Activated naive CD4-positive, alpha-beta T cell treated with anti-CD3 and anti-CD28 coated beads, Interleukin-2, amount 10 ng/mL, durations not matched to agents 7 days and 5 days (primary cell): Measurements from ENCODE around the gene NELL1.
A peak's percentile ranks its signal among the peaks of the same experiment; 100 is the strongest.

Experiments
- CTCF ChIA-PET: fragments of 350-600 bp; sonication (Branson Sonifier 250); formaldehyde crosslinking; loops from one replicate; lab custom pipeline; 2021; ENCODE audit warnings: antibody characterized with exemption; lab: Charles Lee
- DNase-seq: peaks from one replicate; pipeline ENCODE4 v3.0.0-alpha.2; 2020
- H3K27ac Mint-ChIP-seq: one replicate; pipeline ENCODE4 v1.8.0; 2021; ENCODE audit warnings: mild to moderate bottlenecking, moderate library complexity, mixed read lengths
- H3K27me3 Mint-ChIP-seq: one replicate; pipeline ENCODE4 v1.8.0; 2021; ENCODE audit warnings: mild to moderate bottlenecking, mixed read lengths
- H3K36me3 Mint-ChIP-seq: one replicate; pipeline ENCODE4 v1.8.0; 2021; ENCODE audit warnings: mixed read lengths
- H3K4me1 Mint-ChIP-seq: one replicate; pipeline ENCODE4 v1.8.0; 2021; ENCODE audit warnings: mixed read lengths
- H3K4me3 Mint-ChIP-seq: one replicate; pipeline ENCODE4 v1.8.0; 2021; ENCODE audit warnings: mild to moderate bottlenecking, moderate library complexity, mixed read lengths
- H3K9me3 Mint-ChIP-seq: one replicate; pipeline ENCODE4 v1.8.0; 2021; ENCODE audit warnings: mixed read lengths

Gene NELL1

DNA sequence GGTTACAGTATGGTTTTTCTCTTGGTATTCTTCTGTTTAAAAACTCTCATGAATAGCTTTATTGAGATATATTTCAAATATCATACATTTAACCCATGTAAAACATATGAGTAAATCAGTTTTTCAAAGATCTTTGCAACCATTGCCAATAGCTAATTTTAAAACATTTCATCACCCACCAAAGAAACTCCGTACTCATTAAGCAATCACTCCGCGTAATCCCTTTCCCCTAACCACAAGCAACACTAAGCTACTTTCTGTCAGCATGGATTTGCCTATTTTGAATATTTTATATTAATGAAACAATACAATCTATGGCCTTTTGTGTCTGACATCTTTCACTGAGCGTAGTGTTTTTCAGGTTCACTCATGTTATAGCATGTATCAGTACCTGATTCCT is 825.6 kb downstream of the NELL1 start:
- no peaks in the 10 kb centered on the region for H3K36me3 Mint-ChIP-seq
- no peaks in the 10 kb centered on the region for H3K4me1 Mint-ChIP-seq
- DNase-seq: no peak
- H3K4me3 Mint-ChIP-seq: no peak overlapping the region
- CTCF ChIA-PET: no interaction called here
- no peaks in the 10 kb centered on the region for H3K27me3 Mint-ChIP-seq
- peaks cover 1% of the 10 kb centered on the region for H3K9me3 Mint-ChIP-seq
- H3K27ac Mint-ChIP-seq: no peak overlapping the region

DNA sequence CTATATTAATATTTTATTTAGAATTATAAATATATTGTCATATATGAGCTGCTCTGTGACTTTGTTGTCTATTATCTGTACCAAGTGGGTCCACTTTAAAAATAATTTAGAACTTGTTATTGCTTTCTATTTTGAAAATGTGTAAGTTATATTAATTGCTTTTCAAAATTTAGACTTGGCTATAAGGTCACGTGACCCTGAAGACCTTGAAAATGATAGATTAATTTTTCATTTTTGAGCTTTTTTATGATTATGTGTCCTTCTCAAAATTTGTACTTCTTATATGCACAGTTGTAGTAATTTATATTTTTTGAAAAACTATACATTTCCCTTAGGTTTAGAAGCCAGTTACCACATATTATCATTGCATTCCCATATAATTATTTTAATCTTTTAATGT is 826.5 kb downstream of the NELL1 start:
- DNase-seq: no peak
- Mint-ChIP-seq H3K4me1 (no peaks in the 10 kb centered on the region), H3K27ac (no peak overlapping the region), H3K27me3 (no peaks in the 10 kb centered on the region), H3K4me3 (no peak overlapping the region), H3K9me3 (peaks cover 1% of the 10 kb centered on the region), H3K36me3 (no peaks in the 10 kb centered on the region)
- CTCF ChIA-PET: no interaction called here

DNA sequence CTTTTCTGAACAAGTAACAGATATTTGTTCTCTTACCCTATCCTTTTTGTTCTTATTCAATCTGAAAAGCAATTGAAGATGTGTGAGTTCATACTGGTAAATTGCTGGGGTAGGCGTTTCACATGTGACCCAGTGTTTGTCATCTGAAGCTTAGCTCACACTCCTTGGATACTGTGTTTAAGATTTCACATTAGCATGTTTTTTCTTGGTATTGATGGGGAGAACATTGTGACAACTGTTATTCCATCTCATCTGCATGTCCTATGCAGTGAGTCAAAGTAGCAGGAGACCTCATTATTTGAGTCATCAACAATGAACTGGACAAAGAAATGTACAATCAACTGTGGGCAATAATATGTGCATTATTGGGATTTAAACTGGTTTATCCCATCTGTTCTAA is 831.9 kb downstream of the NELL1 start:
- Mint-ChIP-seq H3K27me3 (no peaks in the 10 kb centered on the region), H3K9me3 (peaks cover 3% of the 10 kb centered on the region), H3K4me1 (no peaks in the 10 kb centered on the region), H3K4me3 (no peak overlapping the region), H3K36me3 (no peaks in the 10 kb centered on the region), H3K27ac (no peak overlapping the region)
- no peak for DNase-seq
- CTCF ChIA-PET: no interaction called here

DNA sequence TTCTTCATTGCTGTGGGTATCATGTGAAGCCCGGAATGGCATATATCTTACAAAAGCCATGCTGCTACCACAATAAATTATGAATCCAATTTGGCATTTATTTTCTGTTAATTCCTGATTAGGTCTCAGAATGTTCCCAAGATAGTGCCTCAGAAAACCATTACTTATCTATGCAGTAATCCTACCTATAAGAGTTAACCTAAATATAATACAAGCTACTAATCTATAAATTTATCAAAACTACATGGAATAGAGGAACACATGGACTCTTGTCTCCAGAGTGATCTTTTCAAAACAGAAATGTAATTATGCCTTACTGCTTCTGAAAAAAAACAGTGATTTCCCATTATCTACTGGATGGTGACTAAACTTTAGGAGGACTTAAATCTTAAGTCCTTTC is 835.7 kb downstream of the NELL1 start:
- Mint-ChIP-seq H3K27ac (no peak overlapping the region), H3K4me1 (no peaks in the 10 kb centered on the region), H3K9me3 (peaks cover 2% of the 10 kb centered on the region), H3K27me3 (no peaks in the 10 kb centered on the region), H3K36me3 (no peaks in the 10 kb centered on the region), H3K4me3 (no peak overlapping the region)
- DNase-seq: no peak
- CTCF ChIA-PET: no interaction called here

DNA sequence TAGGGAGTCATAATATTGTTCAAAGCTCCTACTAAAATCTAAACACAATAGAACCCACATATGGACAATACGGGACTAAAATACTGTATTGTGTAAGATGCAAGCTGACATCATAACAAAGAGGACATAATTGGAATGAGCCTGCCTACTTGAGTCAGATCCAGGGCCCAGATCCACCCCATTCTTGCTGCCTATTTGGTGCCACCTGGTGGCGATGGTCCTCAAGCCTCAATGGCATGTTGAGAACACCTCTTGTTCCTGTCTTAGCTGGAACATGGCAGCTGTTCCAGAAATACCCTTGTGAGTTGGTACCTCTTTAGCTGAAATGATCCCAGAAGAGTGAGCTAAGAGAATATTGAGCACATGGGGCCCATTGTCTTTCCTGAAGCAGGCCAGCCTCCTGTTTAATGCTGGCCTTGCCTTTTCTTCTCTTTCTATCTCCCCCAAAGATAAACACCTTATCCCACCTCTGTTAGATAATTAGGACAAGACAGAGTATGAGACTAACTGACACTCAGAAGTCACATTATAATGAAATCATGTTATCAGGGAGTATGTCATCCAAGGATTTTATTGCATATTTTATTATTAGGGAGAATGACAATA is 842.6 kb downstream of the NELL1 start:
- no peaks in the 10 kb centered on the region for H3K36me3 Mint-ChIP-seq
- H3K9me3 Mint-ChIP-seq: no peaks in the 10 kb centered on the region
- H3K27me3 Mint-ChIP-seq: no peaks in the 10 kb centered on the region
- peak; percentile 34 for DNase-seq
- no peaks in the 10 kb centered on the region for H3K4me1 Mint-ChIP-seq
- H3K27ac Mint-ChIP-seq: no peak overlapping the region
- CTCF ChIA-PET: interaction anchor here (1.3 to 1.7 kb wide), 2 partner anchors 862 to 864 kb away, joined by 3 to 7 read pairs; no protein-coding TSS in a partner anchor
- H3K4me3 Mint-ChIP-seq: no peak overlapping the region

DNA sequence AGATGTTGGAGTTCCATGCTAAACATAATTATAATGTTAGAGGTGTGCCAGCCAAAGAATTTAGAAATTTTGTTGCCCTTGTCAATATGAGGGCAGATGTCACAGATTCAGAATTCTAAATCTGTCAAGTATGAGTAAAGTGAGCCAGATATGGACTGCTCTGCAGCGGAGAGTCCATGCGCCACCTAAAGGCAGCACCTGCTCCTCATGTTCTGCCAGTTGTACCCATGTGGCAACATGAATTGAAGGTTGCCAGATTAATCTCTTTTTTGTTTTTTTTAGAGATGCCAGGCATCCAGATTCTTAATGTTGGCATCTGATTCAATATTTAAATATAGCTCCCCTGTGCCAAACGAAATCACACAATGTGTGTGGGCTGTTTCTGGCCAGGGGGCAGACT is 844.9 kb downstream of the NELL1 start:
- CTCF ChIA-PET: no interaction called here
- DNase-seq: no peak
- Mint-ChIP-seq H3K4me3 (no peak overlapping the region), H3K36me3 (no peaks in the 10 kb centered on the region), H3K9me3 (no peaks in the 10 kb centered on the region), H3K27ac (no peak overlapping the region), H3K27me3 (no peaks in the 10 kb centered on the region), H3K4me1 (no peaks in the 10 kb centered on the region)

DNA sequence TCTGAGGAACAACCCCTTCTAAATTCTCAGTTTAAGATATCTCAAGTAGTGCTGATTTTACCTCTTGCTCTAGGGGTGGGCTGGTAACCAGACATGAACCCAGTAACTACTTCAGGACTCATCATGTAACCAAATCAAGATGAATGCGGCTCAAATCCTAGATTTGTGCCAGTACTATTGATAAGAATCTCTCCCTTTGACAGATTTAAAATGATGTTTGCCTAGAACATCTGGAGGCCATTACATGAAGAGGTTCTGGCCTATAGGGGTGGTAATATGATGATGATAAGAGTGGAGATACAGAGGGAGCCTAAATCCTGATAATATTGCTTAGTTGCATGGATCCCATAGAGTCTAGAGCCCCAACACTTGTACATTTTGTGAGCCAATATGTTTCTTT is 850.9 kb downstream of the NELL1 start:
- Mint-ChIP-seq H3K4me3 (no peak overlapping the region), H3K4me1 (no peaks in the 10 kb centered on the region), H3K36me3 (no peaks in the 10 kb centered on the region), H3K9me3 (peaks cover 4% of the 10 kb centered on the region), H3K27me3 (no peaks in the 10 kb centered on the region), H3K27ac (no peak overlapping the region)
- CTCF ChIA-PET: no interaction called here
- no peak for DNase-seq

DNA sequence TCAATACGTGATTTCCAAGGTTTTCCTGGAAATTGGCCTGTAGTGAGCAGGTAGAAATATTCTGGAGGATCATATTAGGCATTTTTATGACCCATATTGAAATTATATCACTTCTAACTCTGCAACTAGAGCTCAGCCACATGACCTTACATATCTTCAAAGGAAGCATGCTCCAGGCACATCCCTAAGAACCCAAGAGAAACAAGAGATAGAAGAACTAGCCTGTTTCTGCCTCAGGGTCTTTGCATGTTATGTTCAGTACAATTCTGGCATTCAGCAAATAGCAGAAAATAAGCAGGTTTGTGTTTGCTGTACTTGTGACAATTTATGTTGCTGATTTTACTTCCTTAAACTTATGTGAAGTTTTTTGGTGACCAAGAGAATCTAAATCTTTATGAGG is 859.8 kb downstream of the NELL1 start:
- CTCF ChIA-PET: no interaction called here
- Mint-ChIP-seq H3K27ac (no peak overlapping the region), H3K9me3 (peaks cover 6% of the 10 kb centered on the region), H3K27me3 (no peaks in the 10 kb centered on the region), H3K4me1 (no peaks in the 10 kb centered on the region), H3K4me3 (no peak overlapping the region), H3K36me3 (no peaks in the 10 kb centered on the region)
- DNase-seq: no peak

DNA sequence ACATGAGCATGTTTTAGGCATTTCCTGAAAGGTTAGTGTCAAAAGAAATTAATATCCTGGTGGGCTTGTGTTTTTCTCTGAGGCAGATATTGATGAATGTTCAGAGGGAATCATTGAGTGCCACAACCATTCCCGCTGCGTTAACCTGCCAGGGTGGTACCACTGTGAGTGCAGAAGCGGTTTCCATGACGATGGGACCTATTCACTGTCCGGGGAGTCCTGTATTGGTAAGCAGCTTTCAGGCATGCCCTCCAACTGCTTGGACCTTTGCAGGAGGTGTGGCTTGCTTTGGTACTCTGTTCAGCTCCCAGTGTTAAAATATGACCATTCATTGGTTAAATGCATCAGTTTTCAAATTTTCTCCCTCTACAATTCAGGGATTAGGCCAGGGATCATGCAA is 864.9 kb downstream of the NELL1 start:
- no peak overlapping the region for H3K27ac Mint-ChIP-seq
- no peaks in the 10 kb centered on the region for H3K27me3 Mint-ChIP-seq
- no peaks in the 10 kb centered on the region for H3K4me1 Mint-ChIP-seq
- no peaks in the 10 kb centered on the region for H3K9me3 Mint-ChIP-seq
- no peak for DNase-seq
- CTCF ChIA-PET: no interaction called here
- no peaks in the 10 kb centered on the region for H3K36me3 Mint-ChIP-seq
- H3K4me3 Mint-ChIP-seq: no peak overlapping the region

DNA sequence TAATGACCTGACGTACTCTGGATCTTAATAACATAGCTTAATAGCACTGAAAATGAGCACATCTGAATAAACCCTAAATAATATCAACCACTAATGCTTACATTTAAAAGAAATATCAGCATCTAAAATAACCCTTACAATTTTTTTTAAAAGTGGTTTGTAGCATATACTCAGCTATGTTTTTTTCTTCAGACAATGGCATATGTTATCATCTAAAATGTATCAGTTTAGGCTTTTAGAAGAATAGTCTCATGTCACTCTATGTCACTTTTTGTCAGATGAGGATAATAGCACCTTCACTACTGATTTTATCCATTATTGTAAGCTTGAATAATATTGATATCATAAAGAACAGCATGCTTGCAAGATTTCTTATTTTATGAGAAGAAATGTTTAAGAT is 868.6 kb downstream of the NELL1 start:
- DNase-seq: no peak
- Mint-ChIP-seq H3K27me3 (no peaks in the 10 kb centered on the region), H3K4me3 (no peak overlapping the region), H3K9me3 (peaks cover 2% of the 10 kb centered on the region), H3K4me1 (no peaks in the 10 kb centered on the region), H3K27ac (no peak overlapping the region), H3K36me3 (no peaks in the 10 kb centered on the region)
- CTCF ChIA-PET: interaction anchor here (0.6 kb wide), 1 partner anchor 890 kb away, joined by 3 read pairs; no protein-coding TSS in a partner anchor

DNA sequence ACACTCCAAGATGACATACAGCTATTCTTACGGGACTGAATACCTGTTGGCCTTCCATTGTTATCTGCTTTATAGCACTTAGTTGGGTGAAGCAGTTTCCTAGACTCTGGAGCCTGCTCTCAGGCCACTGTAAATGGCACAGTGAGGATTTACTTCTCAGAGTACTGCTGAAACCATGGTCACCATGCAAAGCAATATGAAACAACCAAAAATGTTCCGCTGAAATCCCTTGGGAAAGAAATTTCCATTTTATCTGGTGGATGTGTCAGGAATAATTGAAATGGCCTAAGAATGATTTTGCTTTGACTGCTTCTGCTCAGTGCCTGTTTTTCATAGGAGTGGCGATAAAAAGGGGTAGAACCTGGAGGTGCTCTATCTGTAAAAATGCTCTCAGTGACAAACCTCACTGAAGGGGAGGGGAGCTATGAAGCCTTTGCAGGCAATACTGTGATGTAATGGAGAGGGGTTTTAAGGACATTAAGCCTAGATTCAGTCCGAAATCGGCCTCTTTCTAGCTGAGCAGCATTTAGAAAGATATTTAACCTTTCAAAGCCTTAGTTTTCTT is 871.9 kb downstream of the NELL1 start:
- H3K27me3 Mint-ChIP-seq: no peaks in the 10 kb centered on the region
- no peak overlapping the region for H3K27ac Mint-ChIP-seq
- H3K9me3 Mint-ChIP-seq: peaks cover 2% of the 10 kb centered on the region
- no peaks in the 10 kb centered on the region for H3K36me3 Mint-ChIP-seq
- H3K4me1 Mint-ChIP-seq: no peaks in the 10 kb centered on the region
- H3K4me3 Mint-ChIP-seq: no peak overlapping the region
- DNase-seq: no peak
- CTCF ChIA-PET: no interaction called here

DNA sequence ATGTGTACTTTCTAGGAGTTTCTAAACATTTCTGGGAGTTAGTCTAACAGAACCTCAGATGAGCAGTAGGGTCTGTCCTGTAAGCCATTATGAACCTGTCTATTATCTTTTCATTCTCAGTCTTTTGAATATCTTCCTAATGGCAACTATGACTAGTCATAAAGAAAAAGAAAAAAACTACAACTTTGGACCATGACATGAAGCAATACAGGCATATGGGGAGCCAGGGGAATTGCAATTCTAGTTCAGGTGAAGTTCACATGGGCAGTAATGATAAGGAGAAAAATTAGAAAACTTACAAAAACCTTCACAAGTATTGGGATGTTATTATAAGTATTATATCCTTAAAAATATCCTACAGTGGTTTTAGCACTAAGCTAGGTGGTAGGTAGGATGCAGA is 874.5 kb downstream of the NELL1 start:
- DNase-seq: no peak
- CTCF ChIA-PET: no interaction called here
- no peaks in the 10 kb centered on the region for H3K36me3 Mint-ChIP-seq

DNA sequence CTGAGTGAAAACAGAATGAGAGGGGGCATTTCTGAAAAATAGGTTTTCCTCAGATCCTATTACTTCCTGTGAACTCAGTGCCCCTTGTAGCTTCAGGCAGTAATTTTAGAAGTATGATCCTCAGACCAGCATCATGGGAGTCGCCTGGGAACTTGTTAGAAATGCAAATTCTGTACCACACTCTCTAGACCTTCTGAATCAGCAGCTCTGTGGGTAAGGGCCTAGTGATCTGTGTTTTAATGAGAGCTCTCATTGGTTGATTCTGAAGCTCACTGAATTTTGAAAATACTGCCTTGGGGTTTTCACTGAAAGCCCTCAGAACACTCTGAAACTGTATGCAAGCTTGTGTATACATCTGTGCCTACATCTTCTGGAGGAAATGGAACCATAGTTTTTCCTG is 876.3 kb downstream of the NELL1 start:
- Mint-ChIP-seq H3K9me3 (peaks cover 2% of the 10 kb centered on the region), H3K27me3 (no peaks in the 10 kb centered on the region), H3K36me3 (no peaks in the 10 kb centered on the region), H3K27ac (no peak overlapping the region), H3K4me1 (no peaks in the 10 kb centered on the region), H3K4me3 (no peak overlapping the region)
- CTCF ChIA-PET: no interaction called here
- DNase-seq: no peak

More for the DNA sequence above, 874.5 kb downstream of the NELL1 start:
- Mint-ChIP-seq H3K27me3 (no peaks in the 10 kb centered on the region), H3K9me3 (peaks cover 4% of the 10 kb centered on the region), H3K4me3 (no peak overlapping the region), H3K4me1 (no peaks in the 10 kb centered on the region), H3K27ac (no peak overlapping the region)

DNA sequence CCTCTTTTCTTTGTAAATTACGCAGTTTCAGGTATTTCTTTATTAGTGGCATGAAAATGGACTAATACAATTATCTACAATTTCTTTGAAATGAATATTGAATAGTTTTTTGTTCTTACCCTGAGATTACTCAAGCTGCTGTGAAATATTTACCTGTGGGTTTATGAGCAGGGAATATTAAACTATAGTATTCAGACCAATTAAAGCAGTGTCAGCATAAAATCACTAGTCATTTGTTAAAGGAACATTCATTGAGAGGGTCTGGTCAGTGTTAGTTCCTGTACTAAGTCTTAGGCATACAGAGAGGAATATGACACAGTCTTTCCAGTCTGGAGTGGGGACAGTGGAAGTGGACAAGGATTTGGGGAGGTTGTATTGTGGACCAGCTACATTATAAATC is 877.3 kb downstream of the NELL1 start:
- peaks cover 2% of the 10 kb centered on the region for H3K9me3 Mint-ChIP-seq
- H3K27me3 Mint-ChIP-seq: no peaks in the 10 kb centered on the region
- H3K36me3 Mint-ChIP-seq: no peaks in the 10 kb centered on the region
- DNase-seq: no peak
- CTCF ChIA-PET: no interaction called here
- no peaks in the 10 kb centered on the region for H3K4me1 Mint-ChIP-seq
- no peak overlapping the region for H3K4me3 Mint-ChIP-seq
- H3K27ac Mint-ChIP-seq: no peak overlapping the region

DNA sequence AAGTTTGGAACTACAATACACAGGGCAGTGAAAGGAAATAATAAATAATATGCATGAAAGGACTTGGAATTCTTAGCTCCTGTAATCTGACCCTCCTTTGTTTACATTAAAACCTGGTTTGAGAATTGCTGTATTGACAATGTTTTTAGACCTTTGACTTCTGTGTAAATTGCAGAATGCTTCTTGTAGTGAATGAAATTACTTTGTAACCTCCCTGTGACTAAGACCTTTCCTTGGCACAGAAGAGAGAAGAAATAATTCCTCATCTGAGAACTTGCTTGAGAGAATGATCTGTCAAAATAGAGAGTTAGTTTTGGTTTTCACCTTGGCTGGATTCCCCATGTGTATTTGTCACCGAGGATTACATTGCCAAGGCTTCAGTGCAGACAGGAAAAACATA is 883.5 kb downstream of the NELL1 start:
- H3K9me3 Mint-ChIP-seq: peaks cover 2% of the 10 kb centered on the region
- CTCF ChIA-PET: no interaction called here
- no peaks in the 10 kb centered on the region for H3K27me3 Mint-ChIP-seq
- H3K27ac Mint-ChIP-seq: no peak overlapping the region
- H3K36me3 Mint-ChIP-seq: no peaks in the 10 kb centered on the region
- H3K4me3 Mint-ChIP-seq: no peak overlapping the region
- no peak for DNase-seq
- no peaks in the 10 kb centered on the region for H3K4me1 Mint-ChIP-seq
